ENCODE data around the gene ITGB2.

The ITGB2 gene

GRCh38 chr21:44848821-44849521 lies 71.7 kb downstream of the ITGB2 start:
- DNase-seq (ENCODE audit: low read depth), result no peak
- TF ChIP-seq CTCF (IDR thresholded peaks at IDR 0.05; ENCODE audit: low read depth, low read length) (no peak), MYC (IDR thresholded peaks at IDR 0.05; ENCODE audit: low read depth, low read length) (no peak), MAX (IDR thresholded peaks at IDR 0.05; ENCODE audit: low read depth, low read length) (no peak), POLR2A (IDR thresholded peaks at IDR 0.05; ENCODE audit: extremely low read depth, insufficient read length) (no peak)
- no peak overlapping the region for H3K4me3 ChIP-seq (ENCODE audit: low read depth, low read length)

- TF ChIP-seq MAX (IDR thresholded peaks at IDR 0.05; ENCODE audit: low read depth, low read length) (no peak), CTCF (IDR thresholded peaks at IDR 0.05; ENCODE audit: low read depth, low read length) (no peak), POLR2A (IDR thresholded peaks at IDR 0.05; ENCODE audit: extremely low read depth, insufficient read length) (no peak), MYC (IDR thresholded peaks at IDR 0.05; ENCODE audit: low read depth, low read length) (no peak)
- no peak overlapping the region for H3K4me3 ChIP-seq (ENCODE audit: low read depth, low read length)
Observed at GRCh38 chr21:44847261-44848056, 73.2 kb downstream of the ITGB2 start.

GRCh38 chr21:44846485-44847260 lies 74.0 kb downstream of the ITGB2 start:
- TF ChIP-seq MAX (IDR thresholded peaks at IDR 0.05; ENCODE audit: low read depth, low read length) (peak; percentile 98), MYC (IDR thresholded peaks at IDR 0.05; ENCODE audit: low read depth, low read length) (peak; percentile 88), POLR2A (IDR thresholded peaks at IDR 0.05; ENCODE audit: extremely low read depth, insufficient read length) (no peak)
- DNase-seq (ENCODE audit: low read depth), result peak; percentile 90
- H3K4me3 ChIP-seq (ENCODE audit: low read depth, low read length), result peak overlapping the region; percentile 56

More at GRCh38 chr21:44847261-44848056, 73.2 kb downstream of the ITGB2 start:
- DNase-seq (ENCODE audit: low read depth), result no peak

GRCh38 chr21:44846224-44846484 lies 74.5 kb downstream of the ITGB2 start:
- no peak for TF ChIP-seq CTCF (IDR thresholded peaks at IDR 0.05; ENCODE audit: low read depth, low read length)
- no peak for TF ChIP-seq POLR2A (IDR thresholded peaks at IDR 0.05; ENCODE audit: extremely low read depth, insufficient read length)
- no peak for TF ChIP-seq MAX (IDR thresholded peaks at IDR 0.05; ENCODE audit: low read depth, low read length)
- peak overlapping the region; percentile 56 for H3K4me3 ChIP-seq (ENCODE audit: low read depth, low read length)
- DNase-seq (ENCODE audit: low read depth), result no peak

- peak; percentile 92 for DNase-seq (ENCODE audit: low read depth)
- TF ChIP-seq MAX (IDR thresholded peaks at IDR 0.05; ENCODE audit: low read depth, low read length), result no peak; the same call in 1 of the 2 replicates
- peak; percentile 53 for TF ChIP-seq POLR2A (IDR thresholded peaks at IDR 0.05; ENCODE audit: extremely low read depth, insufficient read length)
- peak; percentile 27 for TF ChIP-seq CTCF (IDR thresholded peaks at IDR 0.05; ENCODE audit: low read depth, low read length)
- H3K4me3 ChIP-seq (ENCODE audit: low read depth, low read length), result peak overlapping the region; percentile 56
Observed at GRCh38 chr21:44845418-44846223, 75.1 kb downstream of the ITGB2 start.

Data from NB4 (cell line).